PC-9 (cell line): ENCODE data around the gene PRSS50.

ENCODE experiments used
- EZH2 ChIP-seq: fragments of 200-600 bp; sonication (generic); IDR thresholded peaks from 2 replicates; pipeline ENCODE4 v1.8.0; 2017; ENCODE audit warnings: antibody characterized with exemption, low read depth
- TF ChIP-seq, protein P1 (sequence below): fragments of 200-600 bp; sonication (generic); conservative IDR thresholded peaks from 2 replicates; pipeline ENCODE4 v1.6.1; 2017; ENCODE audit warnings: mixed run types, antibody characterized with exemption, mild to moderate bottlenecking, moderate library complexity

- TF ChIP-seq, protein P1, sequence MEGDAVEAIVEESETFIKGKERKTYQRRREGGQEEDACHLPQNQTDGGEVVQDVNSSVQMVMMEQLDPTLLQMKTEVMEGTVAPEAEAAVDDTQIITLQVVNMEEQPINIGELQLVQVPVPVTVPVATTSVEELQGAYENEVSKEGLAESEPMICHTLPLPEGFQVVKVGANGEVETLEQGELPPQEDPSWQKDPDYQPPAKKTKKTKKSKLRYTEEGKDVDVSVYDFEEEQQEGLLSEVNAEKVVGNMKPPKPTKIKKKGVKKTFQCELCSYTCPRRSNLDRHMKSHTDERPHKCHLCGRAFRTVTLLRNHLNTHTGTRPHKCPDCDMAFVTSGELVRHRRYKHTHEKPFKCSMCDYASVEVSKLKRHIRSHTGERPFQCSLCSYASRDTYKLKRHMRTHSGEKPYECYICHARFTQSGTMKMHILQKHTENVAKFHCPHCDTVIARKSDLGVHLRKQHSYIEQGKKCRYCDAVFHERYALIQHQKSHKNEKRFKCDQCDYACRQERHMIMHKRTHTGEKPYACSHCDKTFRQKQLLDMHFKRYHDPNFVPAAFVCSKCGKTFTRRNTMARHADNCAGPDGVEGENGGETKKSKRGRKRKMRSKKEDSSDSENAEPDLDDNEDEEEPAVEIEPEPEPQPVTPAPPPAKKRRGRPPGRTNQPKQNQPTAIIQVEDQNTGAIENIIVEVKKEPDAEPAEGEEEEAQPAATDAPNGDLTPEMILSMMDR = no peak
- TF ChIP-seq EZH2 = no peak
Observed at GRCh38 chr3:46690798-46691197, 26.9 kb downstream of the PRSS50 start.
